Measurements from ENCODE around the gene OSBPL10. TPM values are rescaled to one million over a fixed set of nuclear protein-coding genes. Genes with fewer than 3 reads are reported as not detected.
"Not testable (repeated sequence)": the region's sequence is repeated elsewhere in the genome, so short reads cannot be mapped to it uniquely, and the experiment has no call there.

The OSBPL10 gene
- total and polyA plus RNA-seq, 2 of the 8 experiments (the other 6 are each of a cell fraction or from before 2014, with no cell fraction given) = 26.2 to 86.7 TPM

DNA sequence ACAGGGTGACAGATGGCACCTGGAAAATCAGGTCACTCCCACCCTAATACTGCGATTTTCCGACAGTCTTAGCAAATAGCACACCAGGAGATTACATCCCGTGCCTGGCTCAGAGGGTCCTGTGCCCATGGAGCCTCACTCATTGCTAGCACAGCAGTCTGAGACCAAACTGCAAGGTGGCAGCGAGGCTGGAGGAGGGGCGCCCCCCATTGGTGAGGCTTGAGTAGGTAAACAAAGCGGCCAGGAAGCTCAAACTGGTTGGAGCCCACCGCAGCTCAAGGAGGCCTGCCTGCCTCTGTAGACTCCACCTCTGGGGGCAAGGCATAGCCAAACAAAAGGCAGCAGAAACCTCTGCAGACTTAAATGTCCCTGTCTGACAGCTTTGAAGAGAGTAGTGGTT lies 29.6 kb upstream of the OSBPL10 start:
- H3K79me1 ChIP-seq (ENCODE audit: low read depth, low read length); H3K56ac ChIP-seq (replicated peaks; ENCODE audit: insufficient read length, low read depth, low read length); H4K8ac ChIP-seq (ENCODE audit: extremely low read depth, insufficient read depth, low read length); H2BK15ac ChIP-seq (ENCODE audit: low read length); H2BK20ac ChIP-seq (ENCODE audit: low read length); H3K79me2 ChIP-seq (ENCODE audit: control insufficient read depth in 1 of 2, insufficient read depth in 2 of 2, low read length in 2 of 2); H3K4me3 ChIP-seq (ENCODE audit: extremely low read depth in 1 of 4, insufficient read depth in 2 of 4, low read depth in 3 of 4, low read length in 4 of 4); H3K9me3 ChIP-seq (ENCODE audit: insufficient read depth in 2 of 2, low read depth in 1 of 2, low read length in 1 of 2); H2BK5ac ChIP-seq (ENCODE audit: low read depth, low read length); H3K4me1 ChIP-seq (replicated peaks in 1 of 4; ENCODE audit: control insufficient read depth in 3 of 4, insufficient read depth in 4 of 4, low read length in 3 of 4); H3K36me3 ChIP-seq (ENCODE audit: control insufficient read depth in 2 of 4, insufficient read depth in 4 of 4, low read length in 3 of 4); FAIRE-seq; H4K5ac ChIP-seq (ENCODE audit: insufficient read length, low read depth, low read length); H3K18ac ChIP-seq (ENCODE audit: extremely low read depth, low read length); H4K91ac ChIP-seq (replicated peaks; ENCODE audit: insufficient read length, low read length); H3K9ac ChIP-seq (replicated peaks in 1 of 4; ENCODE audit: extremely low read depth in 1 of 4, low read depth in 3 of 4, low read length in 3 of 4); H3K23me2 ChIP-seq (ENCODE audit: low read depth, low read length); H3K4ac ChIP-seq (replicated peaks; ENCODE audit: insufficient read length, low read depth, low read length); H3K23ac ChIP-seq (ENCODE audit: insufficient read length); H3K27ac ChIP-seq (ENCODE audit: low read depth, low read length); H4K20me1 ChIP-seq (replicated peaks in 1 of 2; ENCODE audit: control insufficient read depth in 1 of 2, insufficient read depth in 2 of 2, low read length in 2 of 2); H2AFZ ChIP-seq (ENCODE audit: low read length); H3K4me2 ChIP-seq (ENCODE audit: insufficient read depth in 1 of 2, low read depth in 2 of 2, low read length in 2 of 2); H2BK12ac ChIP-seq (ENCODE audit: low read depth, low read length); H3K14ac ChIP-seq (ENCODE audit: insufficient read length); POLR2A ChIA-PET (ENCODE audit: partially characterized antibody); H3K27me3 ChIP-seq (replicated peaks in 1 of 4; ENCODE audit: control insufficient read depth in 3 of 4, extremely low read depth in 1 of 4, insufficient read depth in 3 of 4, low read length in 3 of 4); H2BK120ac ChIP-seq (replicated peaks; ENCODE audit: low read depth, low read length); H2AK5ac ChIP-seq (ENCODE audit: low read depth, low read length): not testable (repeated sequence)
- DNase-seq (ENCODE audit: low read depth in 1 of 2, low spot score in 2 of 2) = peak in 1 of 2 experiments; percentile 62
- peak; percentile 38 to 52 for TF ChIP-seq RAD21 (IDR thresholded peaks at IDR 0.05 in 1 of 2, conservative IDR thresholded peaks at IDR 0.05 in 1 of 2; ENCODE audit: low read depth in 2 of 2, low read length in 2 of 2)
- TF ChIP-seq, protein P1, sequence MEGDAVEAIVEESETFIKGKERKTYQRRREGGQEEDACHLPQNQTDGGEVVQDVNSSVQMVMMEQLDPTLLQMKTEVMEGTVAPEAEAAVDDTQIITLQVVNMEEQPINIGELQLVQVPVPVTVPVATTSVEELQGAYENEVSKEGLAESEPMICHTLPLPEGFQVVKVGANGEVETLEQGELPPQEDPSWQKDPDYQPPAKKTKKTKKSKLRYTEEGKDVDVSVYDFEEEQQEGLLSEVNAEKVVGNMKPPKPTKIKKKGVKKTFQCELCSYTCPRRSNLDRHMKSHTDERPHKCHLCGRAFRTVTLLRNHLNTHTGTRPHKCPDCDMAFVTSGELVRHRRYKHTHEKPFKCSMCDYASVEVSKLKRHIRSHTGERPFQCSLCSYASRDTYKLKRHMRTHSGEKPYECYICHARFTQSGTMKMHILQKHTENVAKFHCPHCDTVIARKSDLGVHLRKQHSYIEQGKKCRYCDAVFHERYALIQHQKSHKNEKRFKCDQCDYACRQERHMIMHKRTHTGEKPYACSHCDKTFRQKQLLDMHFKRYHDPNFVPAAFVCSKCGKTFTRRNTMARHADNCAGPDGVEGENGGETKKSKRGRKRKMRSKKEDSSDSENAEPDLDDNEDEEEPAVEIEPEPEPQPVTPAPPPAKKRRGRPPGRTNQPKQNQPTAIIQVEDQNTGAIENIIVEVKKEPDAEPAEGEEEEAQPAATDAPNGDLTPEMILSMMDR (IDR thresholded peaks at IDR 0.05; ENCODE audit: control extremely low read depth in 1 of 3, insufficient read depth in 1 of 3, low read depth in 1 of 3, low read length in 3 of 3) = peak in 2 of 3 experiments; percentile 19 to 26; a peak in 2 of 4 replicates
- CTCF ChIA-PET (ENCODE audit: partially characterized antibody) = interaction anchor here (0.6 to 3.2 kb wide), 7 partner anchors 8 to 133 kb away, joined by 3 to 17 read pairs (median 4); partner anchors contain the start of gene ZNF860
- WGBS, 2 experiments (ENCODE audit: extremely low coverage in 1 of 2, insufficient coverage in 1 of 2, insufficient read length in 1 of 2, insufficient replicate concordance in 2 of 2, low coverage in 1 of 2, low lambda C conversion rate in 2 of 2, missing lambda C conversion rate in 1 of 2) = 86% methylated on average over 6 of the region's 7 CpGs; no CpG with 5 or more reads in 1 of the 2 experiments
